GM18951 (cell line): ENCODE data around the gene IRF8.

Experiments
- POLR2A ChIP-seq: IDR thresholded peaks from 4 replicates; pipeline ENCODE4 v1.6.1; 2011; ENCODE audit warnings: mild to moderate bottlenecking; ENCODE audit not compliant: insufficient read length, insufficient read depth; ENCODE audit errors: extremely low read depth
- in situ Hi-C: fragments of 300-500 bp; cut with MboI; formaldehyde crosslinking; loops from one replicate; pipeline ENCODE4 v1.12.0; 2022; ENCODE audit warnings: low sequenced_read_pairs, mixed read lengths, inconsistent platforms; ENCODE audit not compliant: unreplicated experiment

IRF8 gene

GRCh38 chr16:85961988-85962915 is 63.3 kb downstream of the IRF8 start:
- TF ChIP-seq POLR2A, result no peak
- in situ Hi-C loops, result no loop called here

GRCh38 chr16:85963753-85964285 is 64.9 kb downstream of the IRF8 start:
- no peak for TF ChIP-seq POLR2A
- in situ Hi-C loops, result no loop called here

- in situ Hi-C loops, result no loop called here
- no peak for TF ChIP-seq POLR2A
Observed at GRCh38 chr16:85965125-85965524, 66.2 kb downstream of the IRF8 start.

- TF ChIP-seq POLR2A, result no peak
- in situ Hi-C loops, result no loop called here
Observed at GRCh38 chr16:85967111-85967510, 68.1 kb downstream of the IRF8 start.

GRCh38 chr16:85968041-85968920 is 69.3 kb downstream of the IRF8 start:
- in situ Hi-C loops, result no loop called here
- TF ChIP-seq POLR2A, result no peak

GRCh38 chr16:85969159-85969558 is 70.2 kb downstream of the IRF8 start:
- TF ChIP-seq POLR2A, result no peak
- in situ Hi-C loops, result no loop called here

- TF ChIP-seq POLR2A, result no peak
Observed at GRCh38 chr16:85969591-85969990, 70.6 kb downstream of the IRF8 start.

GRCh38 chr16:85970016-85970733 is 71.2 kb downstream of the IRF8 start:
- no peak for TF ChIP-seq POLR2A
- in situ Hi-C loops, result no loop called here

More at GRCh38 chr16:85969591-85969990, 70.6 kb downstream of the IRF8 start:
- in situ Hi-C loops, result no loop called here

GRCh38 chr16:85970738-85971137 is 71.8 kb downstream of the IRF8 start:
- no peak for TF ChIP-seq POLR2A
- in situ Hi-C loops, result no loop called here
